ENCODE data around the gene LGALS9C.
"Not testable (repeated sequence)": the region's sequence is repeated elsewhere in the genome, so short reads cannot be mapped to it uniquely, and the experiment has no call there.

GRCh38 chr17:18459035-18459434, 17.6 kb upstream of the LGALS9C start:
- not testable (repeated sequence) for TF ChIP-seq POLR2A, CTCF (IDR thresholded peaks at IDR 0.05)

All from vagina (tissue), 2 donors.